Middle frontal gyrus (tissue), 1 donor: ENCODE data around the gene PDAP1.
"Not testable (repeated sequence)": the region's sequence is repeated elsewhere in the genome, so short reads cannot be mapped to it uniquely, and the experiment has no call there.

Experiments used
- DNase-seq: peaks from one replicate; pipeline ENCODE4 v3.0.0-alpha.2; 2015; ENCODE audit warnings: low spot score; ENCODE audit errors: extremely low spot score

The PDAP1 gene

DNA sequence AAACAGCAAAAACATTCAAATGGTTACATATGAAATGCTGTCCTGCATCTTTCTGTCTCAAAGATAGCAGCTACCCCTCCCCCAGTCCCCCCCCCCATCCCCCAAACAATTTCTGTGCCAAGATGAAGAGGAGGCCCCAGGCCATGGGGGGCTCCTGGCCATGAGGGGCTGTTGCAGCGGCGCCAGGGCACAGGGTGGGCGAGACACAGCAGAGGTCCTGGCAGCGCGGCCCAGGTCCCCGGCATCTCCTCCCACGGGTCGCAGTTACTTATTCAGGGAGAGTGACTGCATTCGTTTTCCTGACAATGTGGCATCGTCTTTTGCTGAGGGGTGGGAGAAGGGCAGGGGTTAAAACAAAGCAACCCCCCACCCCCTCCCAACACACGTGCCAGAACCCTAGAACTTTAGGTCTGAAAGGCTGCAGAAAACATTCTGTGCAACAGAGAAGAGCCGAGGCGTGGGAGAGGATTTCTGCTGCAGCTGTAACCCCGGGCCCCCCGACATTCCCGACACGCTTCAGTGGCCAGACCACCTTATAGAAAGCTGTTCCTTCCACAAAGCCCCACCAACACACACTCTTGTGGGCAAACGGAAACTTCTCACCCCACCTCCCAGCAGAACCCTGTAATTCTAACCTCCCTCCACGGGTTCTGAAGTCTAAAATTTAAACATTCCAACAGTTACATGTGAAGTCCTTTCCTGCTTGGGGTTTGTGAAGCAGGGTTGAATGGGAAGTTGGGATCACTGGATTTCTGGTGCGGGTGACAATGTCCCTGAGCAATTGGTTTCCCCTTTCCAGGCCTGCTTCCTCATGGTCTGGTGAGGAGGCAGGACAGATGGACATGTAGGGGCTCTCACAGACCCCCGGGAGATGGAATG lies 11.7 kb downstream of the PDAP1 start:
- no peak for DNase-seq

GRCh38 chr7:99395616-99396327 lies 12.6 kb downstream of the PDAP1 start:
- no peak for DNase-seq

GRCh38 chr7:99394188-99394502 lies 14.3 kb downstream of the PDAP1 start:
- DNase-seq = no peak

DNA sequence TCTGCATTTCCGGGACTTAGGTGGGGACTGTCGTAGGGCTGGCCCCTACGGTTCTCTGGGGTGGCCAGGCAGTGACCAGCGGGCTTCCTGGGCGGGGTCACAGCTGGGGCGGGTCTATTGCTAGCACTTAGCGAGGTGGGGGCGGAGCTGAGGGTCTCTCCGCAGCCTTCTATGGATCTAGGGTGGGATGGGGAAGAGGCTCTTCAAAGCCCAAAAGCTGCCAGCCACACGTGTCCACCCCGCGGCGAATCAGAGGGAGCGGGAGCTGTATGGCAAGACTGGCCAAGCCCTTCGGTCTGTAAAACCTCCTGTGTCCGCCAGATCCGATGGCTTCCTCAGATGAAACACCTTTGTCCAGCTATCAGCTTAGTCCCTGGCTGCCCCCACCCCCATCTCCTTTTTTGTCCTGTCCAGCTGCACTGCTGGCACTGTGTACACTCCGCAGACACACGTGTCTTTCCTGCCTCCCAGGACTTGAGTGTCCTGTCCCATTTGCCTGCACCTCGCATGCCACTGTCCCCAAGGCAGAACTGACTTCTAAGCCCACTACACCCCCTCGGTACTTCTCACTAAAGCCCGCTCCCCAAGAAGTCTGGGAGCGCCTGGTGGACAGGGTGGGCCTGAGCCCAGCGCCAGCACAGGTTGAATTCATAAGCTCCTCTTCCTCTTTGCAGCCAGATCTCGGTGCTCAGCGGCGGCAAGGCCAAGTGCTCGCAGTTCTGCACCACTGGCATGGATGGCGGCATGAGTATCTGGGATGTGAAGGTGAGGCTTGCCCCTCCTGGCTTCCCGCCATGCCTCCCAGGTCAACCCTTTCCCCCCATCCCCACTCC lies 14.8 kb downstream of the PDAP1 start:
- no peak for DNase-seq

DNA sequence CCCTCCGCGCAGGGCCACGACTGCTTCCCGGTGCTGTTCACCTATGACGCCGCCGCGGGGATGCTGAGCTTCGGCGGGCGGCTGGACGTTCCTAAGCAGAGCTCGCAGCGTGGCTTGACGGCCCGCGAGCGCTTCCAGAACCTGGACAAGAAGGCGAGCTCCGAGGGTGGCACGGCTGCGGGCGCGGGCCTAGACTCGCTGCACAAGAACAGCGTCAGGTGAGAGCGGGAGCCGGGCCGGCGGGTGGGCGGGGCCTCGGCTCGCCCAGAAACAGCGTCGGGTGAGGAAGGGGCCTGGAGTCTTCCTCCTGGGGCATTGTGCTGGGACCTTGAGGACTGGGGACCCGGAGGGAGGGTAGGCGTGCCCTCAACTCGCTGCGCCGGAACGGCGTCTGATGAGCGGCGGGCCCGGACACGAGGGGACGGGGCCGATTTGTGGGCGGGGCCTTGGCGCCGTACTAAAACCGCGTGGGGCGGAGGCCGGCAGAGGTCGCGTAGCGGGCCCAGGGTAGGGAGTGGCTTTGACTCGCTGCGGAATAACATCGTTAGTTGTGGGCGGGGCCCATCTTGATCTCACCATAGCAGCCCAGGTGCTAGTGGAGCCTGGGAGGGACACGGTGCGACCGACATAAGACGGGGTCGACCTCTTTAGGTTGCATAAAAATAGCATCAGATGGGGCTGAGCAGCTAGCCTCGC lies 15.6 kb downstream of the PDAP1 start:
- no peak for DNase-seq

GRCh38 chr7:99392046-99392445 lies 16.4 kb downstream of the PDAP1 start:
- DNase-seq = no peak

- no peak for DNase-seq
Observed at GRCh38 chr7:99390941-99391602, 17.3 kb downstream of the PDAP1 start.

DNA sequence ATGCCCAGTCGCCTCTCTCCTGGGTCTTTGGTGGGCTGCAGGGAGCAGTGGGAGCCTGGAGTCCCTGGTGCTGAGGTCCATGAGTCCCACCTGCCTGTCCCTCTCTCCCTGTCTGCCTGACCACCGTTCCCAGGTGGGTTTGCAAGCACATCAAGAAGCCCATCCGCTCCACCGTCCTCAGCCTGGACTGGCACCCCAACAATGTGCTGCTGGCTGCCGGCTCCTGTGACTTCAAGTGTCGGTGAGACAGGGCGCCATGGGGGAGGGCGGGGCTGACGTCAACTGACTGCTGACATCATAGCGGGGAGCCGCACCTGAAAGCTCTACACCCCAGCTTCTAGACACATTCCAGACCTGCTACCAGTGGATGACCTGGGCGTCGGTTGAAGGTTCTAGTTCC lies 18.6 kb downstream of the PDAP1 start:
- no peak for DNase-seq

GRCh38 chr7:99387912-99388311 lies 20.5 kb downstream of the PDAP1 start:
- no peak for DNase-seq

GRCh38 chr7:99387239-99387635 lies 21.2 kb downstream of the PDAP1 start:
- not testable (repeated sequence) for DNase-seq

GRCh38 chr7:99386584-99387238 lies 21.7 kb downstream of the PDAP1 start:
- DNase-seq = no peak

- no peak for DNase-seq
Observed at GRCh38 chr7:99385564-99385963, 22.8 kb downstream of the PDAP1 start.

- DNase-seq = no peak
Observed at GRCh38 chr7:99384523-99384922, 23.9 kb downstream of the PDAP1 start.

DNA sequence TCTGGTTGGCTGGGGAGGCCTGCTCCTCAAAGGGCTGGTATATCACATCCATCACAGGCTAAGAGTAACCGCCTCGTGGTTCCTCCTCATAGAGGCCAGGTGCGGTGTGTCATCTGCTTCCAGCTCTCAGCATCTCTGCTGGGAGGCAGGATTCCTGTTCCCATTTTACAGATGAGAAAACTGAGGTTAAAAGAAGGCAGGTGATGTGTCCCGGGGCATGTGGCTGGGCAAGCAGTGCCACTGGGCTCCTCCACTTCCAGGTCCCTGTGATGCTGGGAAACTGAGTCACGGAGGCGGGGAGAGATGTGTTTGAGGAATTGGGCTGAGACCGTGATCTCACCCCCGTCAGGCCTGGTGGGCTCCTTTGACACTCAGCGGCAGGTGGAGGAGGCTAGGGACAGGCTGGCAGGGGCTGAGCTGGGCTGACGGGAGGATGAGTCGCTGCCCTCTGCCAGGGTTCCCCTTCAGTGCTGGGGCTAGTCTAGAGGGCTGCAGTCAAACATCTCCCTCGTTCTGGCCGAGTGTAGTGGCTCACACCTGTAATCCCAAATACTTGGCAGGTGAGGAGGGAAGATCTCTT lies 24.5 kb downstream of the PDAP1 start:
- DNase-seq = no peak

DNA sequence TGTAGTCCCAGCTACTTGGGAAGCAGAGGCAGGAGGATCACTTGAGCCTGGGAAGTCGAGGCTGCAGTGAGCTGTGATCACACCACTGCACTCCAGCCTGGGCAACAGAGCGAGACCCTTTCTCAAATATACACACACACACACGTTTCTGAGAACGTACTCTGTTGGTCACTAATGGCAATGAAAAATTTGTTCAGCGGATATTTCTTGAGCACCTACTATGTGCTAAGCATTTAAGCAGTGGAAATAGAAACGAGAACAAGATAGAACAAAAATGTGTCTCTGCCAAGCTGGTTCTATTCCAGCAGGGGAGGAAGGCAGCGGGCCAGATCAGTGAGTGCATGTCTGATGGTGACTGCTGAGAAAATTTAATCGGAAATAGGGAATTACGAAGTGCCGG lies 25.2 kb downstream of the PDAP1 start:
- DNase-seq = no peak

DNA sequence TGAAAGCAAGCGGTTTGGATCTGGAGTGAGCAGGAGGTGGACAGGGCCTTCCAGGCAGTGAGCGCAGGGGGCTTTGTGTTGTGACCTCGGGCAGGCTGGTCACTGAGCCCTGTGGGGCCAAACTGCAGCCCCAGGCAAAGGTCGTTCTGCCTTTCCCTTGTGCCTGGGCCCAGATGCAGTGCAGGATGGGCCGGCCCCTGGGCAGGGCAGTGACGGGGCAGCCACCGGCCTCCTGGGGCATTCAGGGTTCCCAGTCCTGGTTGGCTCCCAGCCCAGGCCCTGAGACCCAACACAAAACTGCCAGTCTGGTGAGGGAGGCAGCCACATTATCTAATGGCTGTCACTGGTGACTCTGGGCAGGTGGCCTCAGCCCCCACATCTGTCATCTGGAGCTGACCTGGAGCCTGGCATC lies 26.7 kb downstream of the PDAP1 start:
- no peak for DNase-seq

- no peak for DNase-seq
Observed at GRCh38 chr7:99380823-99381663, 27.4 kb downstream of the PDAP1 start.

DNA sequence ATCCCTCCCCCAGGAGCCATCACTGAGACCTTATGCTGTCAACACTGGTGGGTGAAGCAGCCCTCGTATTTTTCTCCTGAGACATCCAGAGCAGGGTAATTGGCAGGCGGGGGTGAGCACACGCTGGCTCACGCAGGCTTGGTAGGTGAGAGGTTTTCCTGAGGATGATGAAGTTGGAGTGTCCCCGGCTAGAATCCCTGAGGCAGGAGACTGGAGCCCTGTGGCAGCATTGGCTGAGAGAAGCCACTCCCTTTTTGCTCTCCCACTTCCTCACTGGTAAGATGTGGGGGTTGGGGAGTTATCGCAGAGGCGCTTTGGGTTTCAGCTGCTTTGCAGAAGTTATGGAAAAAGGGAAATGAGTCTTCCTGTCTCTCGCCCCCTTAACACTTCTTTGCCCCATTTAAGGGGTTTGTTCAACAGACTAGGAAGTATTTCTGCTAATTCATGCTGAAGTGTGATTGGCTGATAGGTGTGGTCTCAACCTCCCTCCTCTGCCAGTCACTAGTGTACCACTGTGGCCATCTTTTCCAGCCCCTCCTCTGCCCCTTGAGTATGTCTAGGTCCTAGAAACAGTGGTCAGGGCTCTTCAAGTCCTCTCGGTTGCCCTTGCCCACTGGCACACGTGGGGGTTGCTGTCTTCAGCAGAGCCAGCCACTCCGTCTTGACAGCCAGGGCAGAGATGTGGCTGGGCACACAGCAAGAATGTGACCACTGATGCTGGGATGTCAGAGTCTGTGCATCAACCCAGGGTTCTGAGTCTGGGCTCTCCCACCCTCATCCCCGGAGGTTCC lies 28.2 kb downstream of the PDAP1 start:
- peak; percentile 20 for DNase-seq
